ENCODE measurements around the gene DUSP18. TPM values are rescaled to one million over a fixed set of nuclear protein-coding genes. Genes with fewer than 3 reads are reported as not detected.

The DUSP18 gene
- total and polyA plus RNA-seq, 2 of the 4 experiments (the other 2 are of a cell fraction), result 14.9 TPM

GRCh38 chr22:30674482-30674881, 6.8 kb upstream of the DUSP18 start:
- Histone ChIP-seq H2BK5ac (ENCODE audit: low read depth, low read length, poor library complexity, severe bottlenecking) (no peak overlapping the region), H3K4me3 (ENCODE audit: insufficient read depth, low read depth, low read length) (no peak overlapping the region), H4K20me1 (ENCODE audit: insufficient read depth, low read length) (no peaks in the 10 kb centered on the region), H4K8ac (ENCODE audit: low read depth in 2 of 2, low read length in 2 of 2) (no peak overlapping the region), H2BK15ac (ENCODE audit: low read depth, low read length) (no peak overlapping the region), H3K14ac (replicated peaks; ENCODE audit: low read depth, low read length) (no peak overlapping the region), H3K79me1 (ENCODE audit: low read depth in 1 of 2, low read length in 2 of 2) (no peaks in the 10 kb centered on the region), H4K5ac (ENCODE audit: low read depth, low read length) (no peak overlapping the region), H2BK120ac (ENCODE audit: low read depth, low read length) (no peak overlapping the region), H3K36me3 (ENCODE audit: control insufficient read depth, insufficient read depth, low read length) (no peaks in the 10 kb centered on the region), H4K91ac (ENCODE audit: insufficient read depth, low read depth, low read length) (no peak overlapping the region), H2AK9ac (replicated peaks; ENCODE audit: low read depth, low read length, poor library complexity) (no peak overlapping the region), H3K9me3 (ENCODE audit: control insufficient read depth, insufficient read depth, low read length) (no peaks in the 10 kb centered on the region), H2AK5ac (ENCODE audit: low read depth, low read length) (no peak overlapping the region), H3K9ac (ENCODE audit: low read depth, low read length) (no peak overlapping the region), H3K4me1 (ENCODE audit: control insufficient read depth, insufficient read depth, low read length) (no peaks in the 10 kb centered on the region), H3K23ac (ENCODE audit: low read depth, low read length) (no peak overlapping the region), H3K27me3 (ENCODE audit: control insufficient read depth, insufficient read depth, low read length) (peaks cover 4% of the 10 kb centered on the region), H3K56ac (ENCODE audit: extremely low read depth, insufficient read depth, low read length) (no peak overlapping the region), H3K9me1 (ENCODE audit: insufficient read depth, low read length) (0 out of 2 replicates have a peak, but pooled peaks cover 4% of the 10 kb centered on the region), H3K18ac (ENCODE audit: low read depth, low read length) (no peak overlapping the region), H3K4ac (ENCODE audit: low read depth, low read length) (no peak overlapping the region), H2BK20ac (ENCODE audit: low read depth, low read length) (no peak overlapping the region), H2AFZ (replicated peaks; ENCODE audit: low read length, poor library complexity) (no peak overlapping the region), H3K27ac (ENCODE audit: insufficient read depth, low read length) (no peak overlapping the region), H3K4me2 (ENCODE audit: low read depth, low read length) (no peak overlapping the region)
- dilution Hi-C loops (cut with HindIII; ENCODE audit: low sequenced_read_pairs, unreplicated experiment) (no loop called here), in situ Hi-C loops (cut with MboI; ENCODE audit: low sequenced_read_pairs) (no loop called here), intact Hi-C loops (cut with micrococcal nuclease) (no loop called here)
- 73% methylated on average over 4 of the region's 6 CpGs; no CpG with 5 or more reads in 1 of the 2 experiments for WGBS, 2 experiments (ENCODE audit: extremely low coverage in 2 of 2, insufficient read length in 1 of 2)
- DNase-seq, result no peak
- no TSS peak for BruUV-seq (replicated peaks)
- CTCF ChIA-PET, result no interaction called here
- TF ChIP-seq CTCF (conservative IDR thresholded peaks at IDR 0.05; ENCODE audit: low read depth, low read length), result no peak
- no peak for TF ChIP-seq SMC3 (IDR thresholded peaks at IDR 0.05; ENCODE audit: low read depth, low read length)
- no peak for TF ChIP-seq USF2 (IDR thresholded peaks at IDR 0.05; ENCODE audit: low read depth, low read length)
- no peak for TF ChIP-seq CEBPB (IDR thresholded peaks at IDR 0.05; ENCODE audit: low read depth, low read length)
- no peak for TF ChIP-seq FOS (IDR thresholded peaks at IDR 0.05; ENCODE audit: low read depth, low read length)
- no peak for TF ChIP-seq CHD1 (IDR thresholded peaks at IDR 0.05; ENCODE audit: low read depth, low read length)
- TF ChIP-seq MAFK (IDR thresholded peaks at IDR 0.05; ENCODE audit: low read depth, low read length), result no peak
- TF ChIP-seq POLR2A (IDR thresholded peaks at IDR 0.05; ENCODE audit: low read depth, low read length), result no peak
- TF ChIP-seq RFX5 (IDR thresholded peaks at IDR 0.05; ENCODE audit: low read depth, low read length), result no peak
- TF ChIP-seq MXI1 (IDR thresholded peaks at IDR 0.05; ENCODE audit: borderline replicate concordance, low read depth, low read length), result no peak
- TF ChIP-seq RCOR1 (IDR thresholded peaks at IDR 0.05; ENCODE audit: insufficient replicate concordance, low read length), result no peak
- TF ChIP-seq MAZ (IDR thresholded peaks at IDR 0.05; ENCODE audit: borderline replicate concordance, low read depth, low read length), result no peak
- TF ChIP-seq ELK1 (IDR thresholded peaks at IDR 0.05; ENCODE audit: borderline replicate concordance, low read depth, low read length), result no peak
- TF ChIP-seq RAD21 (IDR thresholded peaks at IDR 0.05; ENCODE audit: low read length), result no peak
- TF ChIP-seq NFE2L2 (IDR thresholded peaks at IDR 0.05; ENCODE audit: low read depth, low read length), result no peak
- TF ChIP-seq BHLHE40 (IDR thresholded peaks at IDR 0.05; ENCODE audit: low read depth, low read length), result no peak
- POLR2A ChIA-PET (ENCODE audit: unreplicated experiment), result no interaction called here
- ATAC-seq (ENCODE audit: low read depth), result no peak
